HFFc6 (cell line): Measurements from ENCODE around the gene USP3. TPM values are rescaled to one million over a fixed set of nuclear protein-coding genes. Genes with fewer than 3 reads are reported as not detected.

ENCODE experiments used
- DNase-seq: peaks from one replicate; pipeline ENCODE4 v3.0.0-alpha.2; 2018
- H3K27ac Mint-ChIP-seq: 2 replicates; pipeline ENCODE4 v1.8.0; 2020; ENCODE audit warnings: mild to moderate bottlenecking, mixed read lengths
- H3K27me3 Mint-ChIP-seq: 2 replicates; pipeline ENCODE4 v1.8.0; 2021; ENCODE audit warnings: mild to moderate bottlenecking, moderate library complexity, mixed read lengths; ENCODE audit not compliant: insufficient read depth
- H3K36me3 Mint-ChIP-seq: 2 replicates; pipeline ENCODE4 v1.8.0; 2021; ENCODE audit warnings: low read depth, mixed read lengths
- H3K4me1 Mint-ChIP-seq: 2 replicates; pipeline ENCODE4 v1.8.0; 2020; ENCODE audit warnings: low read depth, mixed read lengths
- H3K4me3 Mint-ChIP-seq: 2 replicates; pipeline ENCODE4 v1.8.0; 2020; ENCODE audit warnings: mild to moderate bottlenecking, moderate library complexity, mixed read lengths
- H3K9me3 Mint-ChIP-seq: 2 replicates; pipeline ENCODE4 v1.8.0; 2020; ENCODE audit warnings: mild to moderate bottlenecking, mixed read lengths
- CTCF ChIP-seq: fragments of 200-600 bp; sonication (generic); IDR thresholded peaks from 2 replicates; pipeline ENCODE4 v1.5.0; 2021; ENCODE audit warnings: antibody characterized with exemption, mild to moderate bottlenecking
- total RNA-seq, 6 experiments: library from RNA; stranded (reverse); fragmentation: NEBNext Ultra II Directional; extraction: Animal tissue kit (Norgen Biotek cat#: 25700); gene quantifications; 2 replicates in 1 of 6; 3 replicates in 5 of 6; pipeline ENCODE4 v1.2.3, GENCODE V29; 2021

Gene USP3
- total RNA-seq, 6 experiments from 2014 or later = 16.8 to 26.2 (median 23.1) TPM

GRCh38 chr15:63588826-63589225 is 84.4 kb downstream of the USP3 start:
- no peak for TF ChIP-seq CTCF
- Mint-ChIP-seq H3K36me3 (peaks cover 60% of the 10 kb centered on the region), H3K27ac (no peak overlapping the region)

GRCh38 chr15:63593705-63594671 is 89.6 kb downstream of the USP3 start:
- no peak overlapping the region for H3K4me3 Mint-ChIP-seq
- H3K27me3 Mint-ChIP-seq = peaks cover 3% of the 10 kb centered on the region; the same call in 1 of the 2 replicates
- no peak for DNase-seq
- TF ChIP-seq CTCF = no peak
- no peak overlapping the region for H3K27ac Mint-ChIP-seq
- no peaks in the 10 kb centered on the region for H3K9me3 Mint-ChIP-seq
- peaks cover 24% of the 10 kb centered on the region for H3K4me1 Mint-ChIP-seq
- H3K36me3 Mint-ChIP-seq = peaks cover 39% of the 10 kb centered on the region

More at GRCh38 chr15:63588826-63589225, 84.4 kb downstream of the USP3 start:
- peaks cover 20% of the 10 kb centered on the region for H3K4me1 Mint-ChIP-seq
- no peak overlapping the region for H3K4me3 Mint-ChIP-seq
- DNase-seq = no peak
- no peaks in the 10 kb centered on the region for H3K9me3 Mint-ChIP-seq
- H3K27me3 Mint-ChIP-seq = no peaks in the 10 kb centered on the region

- Mint-ChIP-seq H3K27ac (no peak overlapping the region), H3K4me3 (no peak overlapping the region), H3K9me3 (no peaks in the 10 kb centered on the region), H3K27me3 (peaks cover 3% of the 10 kb centered on the region; the same call in 1 of the 2 replicates), H3K36me3 (peaks cover 28% of the 10 kb centered on the region), H3K4me1 (peaks cover 28% of the 10 kb centered on the region)
- DNase-seq = no peak
- TF ChIP-seq CTCF = no peak
Observed at GRCh38 chr15:63595065-63595464, 90.7 kb downstream of the USP3 start.

GRCh38 chr15:63595688-63596087 is 91.3 kb downstream of the USP3 start:
- H3K4me3 Mint-ChIP-seq = no peak overlapping the region

GRCh38 chr15:63596676-63597037 is 92.3 kb downstream of the USP3 start:
- Mint-ChIP-seq H3K27me3 (peaks cover 4% of the 10 kb centered on the region), H3K36me3 (peaks cover 19% of the 10 kb centered on the region), H3K4me3 (no peak overlapping the region), H3K27ac (no peak overlapping the region; the same call in 1 of the 2 replicates), H3K9me3 (no peaks in the 10 kb centered on the region), H3K4me1 (peaks cover 29% of the 10 kb centered on the region)
- no peak for DNase-seq
- TF ChIP-seq CTCF = no peak

More at GRCh38 chr15:63595688-63596087, 91.3 kb downstream of the USP3 start:
- no peak for TF ChIP-seq CTCF
- no peak for DNase-seq
- H3K4me1 Mint-ChIP-seq = peaks cover 29% of the 10 kb centered on the region
- peaks cover 3% of the 10 kb centered on the region; the same call in 1 of the 2 replicates for H3K27me3 Mint-ChIP-seq
- no peak overlapping the region for H3K27ac Mint-ChIP-seq
- no peaks in the 10 kb centered on the region for H3K9me3 Mint-ChIP-seq
- H3K36me3 Mint-ChIP-seq = peaks cover 27% of the 10 kb centered on the region
